SU-DHL-6 (cell line): Measurements from ENCODE around the gene SUCNR1.

Experiments
- H2AFZ ChIP-seq: fragments of 200-600 bp; sonication (generic); 2 replicates; pipeline ENCODE4 v1.6.1; 2014; ENCODE audit warnings: low read depth, mild to moderate bottlenecking, moderate library complexity, mixed read lengths, antibody characterized with exemption, low read length; ENCODE audit not compliant: severe bottlenecking
- H3F3A ChIP-seq: fragments of 200-600 bp; shearing (Covaris generic); 2 replicates; pipeline ENCODE4 v1.6.0; 2016; ENCODE audit warnings: antibody characterized with exemption, mild to moderate bottlenecking; ENCODE audit not compliant: insufficient read depth
- H3K27ac ChIP-seq: fragments of 200-600 bp; sonication (generic); 2 replicates; pipeline ENCODE4 v1.5.1; 2016; ENCODE audit warnings: low read depth, mild to moderate bottlenecking, low read length, moderate library complexity, mixed read lengths
- H3K27me3 ChIP-seq: fragments of 200-600 bp; sonication (generic), shearing (Covaris generic); 2 replicates; pipeline ENCODE4 v1.6.0; 2014; ENCODE audit warnings: mild to moderate bottlenecking, low read length
- H3K36me3 ChIP-seq: fragments of 200-600 bp; sonication (generic); 2 replicates; pipeline ENCODE4 v1.6.1; 2014; ENCODE audit warnings: mild to moderate bottlenecking, low read length, mixed read lengths
- H3K4me2 ChIP-seq: fragments of 300-600, 200-600 bp; shearing (Covaris generic), sonication (generic); 2 replicates; pipeline ENCODE4 v1.6.0; 2014; ENCODE audit warnings: low read length, low read depth, mild to moderate bottlenecking; ENCODE audit not compliant: poor library complexity, severe bottlenecking
- H3K4me3 ChIP-seq: fragments of 200-600 bp; sonication (generic); 2 replicates; pipeline ENCODE4 v1.5.1; 2014; ENCODE audit warnings: antibody characterized with exemption, low read length, mild to moderate bottlenecking, mixed read lengths; ENCODE audit not compliant: insufficient read depth, poor library complexity, severe bottlenecking
- H3K79me2 ChIP-seq: fragments of 200-600 bp; sonication (generic); 2 replicates; pipeline ENCODE4 v1.6.1; 2014; ENCODE audit warnings: mild to moderate bottlenecking, low read length, moderate library complexity; ENCODE audit not compliant: insufficient read depth
- H3K9ac ChIP-seq: fragments of 200-600 bp; sonication (generic); 2 replicates; pipeline ENCODE4 v1.7.0; 2014; ENCODE audit warnings: mild to moderate bottlenecking, low read length
- H3K9me2 ChIP-seq: fragments of 200-600 bp; sonication (generic); replicated peaks from 2 replicates; pipeline ENCODE4 v1.6.1; 2014; ENCODE audit warnings: low read length; ENCODE audit not compliant: insufficient read depth
- H3K9me3 ChIP-seq: fragments of 200-600 bp; sonication (generic); 2 replicates; pipeline ENCODE4 v1.6.1; 2014; ENCODE audit warnings: low read length, mixed read lengths; ENCODE audit not compliant: insufficient read depth
- H4K20me1 ChIP-seq: fragments of 200-600 bp; sonication (generic); 2 replicates; pipeline ENCODE4 v1.6.1; 2014; ENCODE audit warnings: low read depth, mild to moderate bottlenecking, antibody characterized with exemption, low read length, moderate library complexity, mixed read lengths
- EZH2phosphoT487 ChIP-seq: fragments of 200-600 bp; sonication (generic), shearing (Covaris generic); conservative IDR thresholded peaks from 2 replicates; pipeline ENCODE4 v1.6.1; 2018; ENCODE audit warnings: mild to moderate bottlenecking, antibody characterized with exemption, low read length, moderate library complexity, mixed read lengths
- TF ChIP-seq, protein P1 (sequence below): fragments of 200-600 bp; sonication (generic); IDR thresholded peaks from one replicate; pipeline ENCODE4 v1.5.1; 2017; ENCODE audit warnings: antibody characterized with exemption, mild to moderate bottlenecking, low read length, moderate library complexity; ENCODE audit not compliant: insufficient read depth, poor library complexity, severe bottlenecking

Gene SUCNR1

DNA sequence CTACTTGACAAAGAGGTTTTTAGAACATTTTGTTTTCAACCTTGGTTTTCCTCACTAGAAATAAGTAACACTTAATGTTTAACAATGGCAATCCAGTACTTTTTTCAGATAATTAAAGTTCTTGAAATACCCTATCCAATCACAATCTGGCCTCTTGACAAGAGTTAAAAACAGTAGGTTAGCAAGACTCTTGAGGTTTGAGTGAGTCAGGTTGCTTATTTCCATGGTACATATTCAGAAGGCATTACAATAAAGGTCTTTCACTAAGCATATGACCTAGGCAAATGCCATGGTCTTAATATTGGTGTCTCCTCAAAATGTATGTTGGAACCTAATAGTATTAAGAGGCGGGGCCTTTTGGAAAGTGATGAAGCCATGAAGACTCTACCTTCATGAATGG is 5.6 kb downstream of the SUCNR1 start:
- Histone ChIP-seq H3K9me3 (no peaks in the 10 kb centered on the region), H3K4me3 (no peak overlapping the region), H3K79me2 (no peaks in the 10 kb centered on the region), H2AFZ (no peak overlapping the region), H3K27me3 (no peaks in the 10 kb centered on the region), H3F3A (no peaks in the 10 kb centered on the region), H3K36me3 (no peaks in the 10 kb centered on the region), H3K9me2 (no peaks in the 10 kb centered on the region), H4K20me1 (no peaks in the 10 kb centered on the region), H3K9ac (no peak overlapping the region), H3K4me2 (no peak overlapping the region), H3K27ac (no peak overlapping the region)
- TF ChIP-seq, protein P1, sequence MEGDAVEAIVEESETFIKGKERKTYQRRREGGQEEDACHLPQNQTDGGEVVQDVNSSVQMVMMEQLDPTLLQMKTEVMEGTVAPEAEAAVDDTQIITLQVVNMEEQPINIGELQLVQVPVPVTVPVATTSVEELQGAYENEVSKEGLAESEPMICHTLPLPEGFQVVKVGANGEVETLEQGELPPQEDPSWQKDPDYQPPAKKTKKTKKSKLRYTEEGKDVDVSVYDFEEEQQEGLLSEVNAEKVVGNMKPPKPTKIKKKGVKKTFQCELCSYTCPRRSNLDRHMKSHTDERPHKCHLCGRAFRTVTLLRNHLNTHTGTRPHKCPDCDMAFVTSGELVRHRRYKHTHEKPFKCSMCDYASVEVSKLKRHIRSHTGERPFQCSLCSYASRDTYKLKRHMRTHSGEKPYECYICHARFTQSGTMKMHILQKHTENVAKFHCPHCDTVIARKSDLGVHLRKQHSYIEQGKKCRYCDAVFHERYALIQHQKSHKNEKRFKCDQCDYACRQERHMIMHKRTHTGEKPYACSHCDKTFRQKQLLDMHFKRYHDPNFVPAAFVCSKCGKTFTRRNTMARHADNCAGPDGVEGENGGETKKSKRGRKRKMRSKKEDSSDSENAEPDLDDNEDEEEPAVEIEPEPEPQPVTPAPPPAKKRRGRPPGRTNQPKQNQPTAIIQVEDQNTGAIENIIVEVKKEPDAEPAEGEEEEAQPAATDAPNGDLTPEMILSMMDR = no peak
- TF ChIP-seq EZH2phosphoT487 = no peak

DNA sequence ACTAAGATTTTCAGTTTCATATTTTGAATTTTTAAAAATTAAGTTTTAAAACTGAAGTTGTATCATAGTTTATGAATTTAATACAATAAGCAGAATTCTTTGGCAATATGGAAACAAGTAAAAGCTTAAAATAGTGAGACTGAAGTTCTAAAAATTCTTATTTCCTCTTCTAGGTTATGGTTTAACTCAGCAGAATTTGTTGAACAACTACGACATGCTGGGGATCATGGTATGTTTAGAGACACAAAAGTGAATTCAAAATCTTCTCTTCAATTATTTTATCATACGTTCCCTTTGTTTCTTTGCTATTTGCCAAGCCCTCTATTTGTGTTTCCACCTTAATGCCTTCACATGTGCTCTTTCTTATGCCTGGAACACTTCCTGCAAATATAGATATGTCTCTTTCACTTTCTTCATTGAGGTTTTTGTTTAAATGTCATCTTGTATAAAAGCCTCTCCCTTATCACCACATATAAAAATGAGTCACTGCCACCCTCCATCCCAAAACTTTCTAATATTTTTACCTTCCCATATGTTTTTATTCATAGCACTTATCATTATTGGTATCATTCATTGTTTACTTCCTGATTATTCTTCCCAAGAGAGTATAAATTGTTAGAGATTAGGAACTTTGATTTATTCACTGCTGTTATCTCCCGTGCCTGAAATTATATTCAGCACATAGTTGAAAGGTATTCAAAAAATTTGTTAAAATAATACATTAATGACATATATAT is 6.4 kb downstream of the SUCNR1 start:
- TF ChIP-seq, protein P1 = no peak
- TF ChIP-seq EZH2phosphoT487 = no peak
- Histone ChIP-seq H3K27me3 (no peaks in the 10 kb centered on the region), H3K4me2 (no peak overlapping the region), H3K27ac (no peak overlapping the region), H3F3A (no peaks in the 10 kb centered on the region), H4K20me1 (no peaks in the 10 kb centered on the region), H3K9me3 (no peaks in the 10 kb centered on the region), H3K9ac (no peak overlapping the region), H3K36me3 (no peaks in the 10 kb centered on the region), H3K9me2 (no peaks in the 10 kb centered on the region), H2AFZ (no peak overlapping the region), H3K79me2 (no peaks in the 10 kb centered on the region), H3K4me3 (no peak overlapping the region)

DNA sequence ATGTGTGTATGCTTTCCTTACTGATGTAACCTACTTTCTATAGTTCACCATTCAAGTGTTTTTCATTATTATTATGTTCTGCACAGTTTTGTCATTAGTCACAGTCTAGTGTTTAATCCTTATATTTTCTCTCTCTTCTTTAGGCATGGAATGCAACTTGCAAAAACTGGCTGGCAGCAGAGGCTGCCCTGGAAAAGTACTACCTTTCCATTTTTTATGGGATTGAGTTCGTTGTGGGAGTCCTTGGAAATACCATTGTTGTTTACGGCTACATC is 6.9 kb downstream of the SUCNR1 start:
- H3F3A ChIP-seq = no peaks in the 10 kb centered on the region
- H3K9me2 ChIP-seq = no peaks in the 10 kb centered on the region
- H3K27me3 ChIP-seq = no peaks in the 10 kb centered on the region
- H2AFZ ChIP-seq = no peak overlapping the region
- no peak overlapping the region for H3K4me3 ChIP-seq
- no peaks in the 10 kb centered on the region for H3K36me3 ChIP-seq
- no peak overlapping the region for H3K9ac ChIP-seq
- no peaks in the 10 kb centered on the region for H4K20me1 ChIP-seq
- no peaks in the 10 kb centered on the region for H3K79me2 ChIP-seq
- no peak overlapping the region for H3K4me2 ChIP-seq
- no peak for TF ChIP-seq EZH2phosphoT487
- TF ChIP-seq, protein P1 = no peak
- no peaks in the 10 kb centered on the region for H3K9me3 ChIP-seq
- no peak overlapping the region for H3K27ac ChIP-seq
